SK-N-SH (cell line): ENCODE results near the gene FZR1. TPM values are rescaled to one million over a fixed set of nuclear protein-coding genes. Genes with fewer than 3 reads are reported as not detected.

Source experiments
- CTCF ChIA-PET: fragments of 300-600, 350-600 bp; formaldehyde crosslinking; extraction: SDS; loops from one replicate; lab custom pipeline; 2021; lab: Yijun Ruan, JAX
- POLR2A ChIA-PET: fragments of 350-600 bp; sonication (Branson Sonifier 250); formaldehyde crosslinking; extraction: SDS; loops from one replicate; lab custom pipeline; 2020; ENCODE audit warnings: antibody characterized with exemption, inconsistent platforms; lab: Yijun Ruan, JAX
- DNase-seq: peaks from one replicate; pipeline ENCODE4 v3.0.0; 2012
- H2AFZ ChIP-seq: fragments of 200-600 bp; sonication (generic); 2 replicates; pipeline ENCODE4 v1.8.1; 2016; ENCODE audit warnings: antibody characterized with exemption, mild to moderate bottlenecking, low read depth
- H3F3A ChIP-seq: fragments of 200-600 bp; sonication (generic); replicated peaks from 2 replicates; pipeline ENCODE3; 2016; ENCODE audit warnings: antibody characterized with exemption, mild to moderate bottlenecking; ENCODE audit not compliant: insufficient read depth
- H3K27ac ChIP-seq, 2 experiments: fragments of 200-500 bp in 1 of 2; fragments of 200-600 bp in 1 of 2; sonication (Bioruptor generic) in 1 of 2; sonication (generic), shearing (Covaris generic) in 1 of 2; 2 replicates each; pipeline versions ENCODE4 v1.5.1 to v1.6.1; 2014 to 2016; ENCODE audit warnings: low read depth in 2 of 2, inconsistent platforms in 1 of 2, low read length in 1 of 2, mild to moderate bottlenecking in 1 of 2, mixed read lengths in 1 of 2
- H3K27me3 ChIP-seq: fragments of 200-600 bp; sonication (generic), shearing (Covaris generic); 2 replicates; pipeline ENCODE4 v1.6.1; 2016; ENCODE audit warnings: mixed run types; ENCODE audit not compliant: insufficient read depth
- H3K36me3 ChIP-seq, 2 experiments: fragments of 200-500 bp in 1 of 2; fragments of 200-600 bp in 1 of 2; sonication (Bioruptor generic) in 1 of 2; sonication (generic) in 1 of 2; replicated peaks in 1 of 2; 2 replicates each; pipeline versions ENCODE3 to v1.5.1; 2014 to 2016; ENCODE audit warnings: low read length in 1 of 2, mild to moderate bottlenecking in 1 of 2; ENCODE audit not compliant: insufficient read depth in 2 of 2, control insufficient read depth in 1 of 2
- H3K4me1 ChIP-seq, 2 experiments: fragments of 200-500 bp in 1 of 2; fragments of 200-600 bp in 1 of 2; sonication (Bioruptor generic) in 1 of 2; sonication (generic), shearing (Covaris generic) in 1 of 2; 2 replicates each; pipeline versions ENCODE4 v1.5.1 to v1.6.1; 2014 to 2016; ENCODE audit warnings: low read depth in 1 of 2, low read length in 1 of 2, mixed run types in 1 of 2; ENCODE audit not compliant: insufficient read depth in 2 of 2, control insufficient read depth in 1 of 2
- H3K4me2 ChIP-seq: fragments of 200-600 bp; sonication (generic), shearing (Covaris generic); 2 replicates; pipeline ENCODE4 v1.6.1; 2017; ENCODE audit warnings: mixed run types
- H3K4me3 ChIP-seq, 2 experiments: fragments of 200-500 bp in 1 of 2; fragments of 200-600 bp in 1 of 2; sonication (Bioruptor generic) in 1 of 2; sonication (generic), shearing (Covaris generic) in 1 of 2; 2 replicates each; pipeline versions ENCODE4 v1.5.1 to v1.8.1; 2014 to 2016; ENCODE audit warnings: low read depth in 2 of 2, inconsistent platforms in 1 of 2, low read length in 1 of 2, mild to moderate bottlenecking in 1 of 2, mixed read lengths in 1 of 2, moderate library complexity in 1 of 2
- H3K79me2 ChIP-seq: fragments of 200-600 bp; sonication (generic); 2 replicates; pipeline ENCODE4 v1.8.1; 2017; ENCODE audit warnings: mild to moderate bottlenecking; ENCODE audit not compliant: insufficient read depth
- H3K9ac ChIP-seq: fragments of 200-600 bp; sonication (generic); 2 replicates; pipeline ENCODE4 v1.6.1; 2017; ENCODE audit warnings: mixed run types
- H3K9me2 ChIP-seq: fragments of 200-600 bp; sonication (generic); 2 replicates; pipeline ENCODE4 v1.6.1; 2017; ENCODE audit warnings: mixed run types
- H3K9me3 ChIP-seq: fragments of 200-600 bp; sonication (generic); 2 replicates; pipeline ENCODE4 v1.6.1; 2017; ENCODE audit warnings: mixed run types, mild to moderate bottlenecking, moderate library complexity
- H4K20me1 ChIP-seq: fragments of 200-600 bp; sonication (generic); 2 replicates; pipeline ENCODE4 v1.6.1; 2017; ENCODE audit warnings: mild to moderate bottlenecking, mixed run types; ENCODE audit not compliant: insufficient read depth
- CHD2 ChIP-seq: fragments of 150-350 bp; IDR thresholded peaks from 2 replicates; pipeline ENCODE4 v1.6.1; 2018; ENCODE audit warnings: low read length; ENCODE audit not compliant: partially characterized antibody
- ELF1 ChIP-seq: IDR thresholded peaks from 2 replicates; pipeline ENCODE4 v1.4.0; 2012
- EP300 ChIP-seq, 2 experiments: IDR thresholded peaks; 2 replicates each; pipeline versions ENCODE4 v1.4.0 to v1.6.1; 2012; ENCODE audit warnings: borderline replicate concordance in 1 of 2, low read depth in 1 of 2, low read length in 1 of 2
- FOSL2 ChIP-seq: IDR thresholded peaks from 2 replicates; pipeline ENCODE4 v1.4.0; 2012; ENCODE audit warnings: low read depth, mild to moderate bottlenecking, moderate library complexity, borderline replicate concordance
- GABPA ChIP-seq: IDR thresholded peaks from 2 replicates; pipeline ENCODE4 v1.4.0; 2012; ENCODE audit warnings: low read depth, mild to moderate bottlenecking
- JUND ChIP-seq: IDR thresholded peaks from 2 replicates; pipeline ENCODE4 v1.4.0; 2012
- MEF2A ChIP-seq: IDR thresholded peaks from 2 replicates; pipeline ENCODE4 v1.4.0; 2012; ENCODE audit warnings: low read depth, borderline replicate concordance
- POLR2AphosphoS5 ChIP-seq: IDR thresholded peaks from 2 replicates; pipeline ENCODE4 v1.6.1; 2012; ENCODE audit warnings: low read depth, low read length
- RAD21 ChIP-seq: IDR thresholded peaks from 2 replicates; pipeline ENCODE4 v1.6.1; 2012; ENCODE audit warnings: mild to moderate bottlenecking, low read length
- RFX5 ChIP-seq: IDR thresholded peaks from 2 replicates; pipeline ENCODE4 v1.6.1; 2012; ENCODE audit warnings: mild to moderate bottlenecking, improper control_type of control experiment, low read length
- SMC3 ChIP-seq: IDR thresholded peaks from 2 replicates; pipeline ENCODE4 v1.6.1; 2012; ENCODE audit warnings: low read depth, low read length, improper control_type of control experiment
- TCF12 ChIP-seq: IDR thresholded peaks from 2 replicates; pipeline ENCODE4 v1.4.0; 2012
- TEAD4 ChIP-seq: IDR thresholded peaks from 2 replicates; pipeline ENCODE4 v1.4.0; 2012; ENCODE audit warnings: mild to moderate bottlenecking, borderline replicate concordance; ENCODE audit not compliant: insufficient read depth
- USF2 ChIP-seq: fragments of 150-350 bp; IDR thresholded peaks from 2 replicates; pipeline ENCODE4 v1.6.1; 2017; ENCODE audit warnings: antibody characterized with exemption, low read length, low read depth, borderline replicate concordance
- WGBS: methylation state at CpG from one replicate; pipeline ENCODE4 v1.1.6; 2017; ENCODE audit warnings: low lambda C conversion rate; 5-methylcytosine and 5-hydroxymethylcytosine counted together
- polyA plus RNA-seq, 3 experiments: library from polyadenylated mRNA; depleted of rRNA; stranded (reverse); fragments of >200 nt; gene quantifications; 2 replicates each; pipeline ENCODE4 v1.2.3, GENCODE V29; 2012
- TF ChIP-seq, protein P1 (sequence below): IDR thresholded peaks from 2 replicates; pipeline ENCODE4 v1.6.1; 2012; ENCODE audit warnings: mild to moderate bottlenecking, low read depth, low read length, moderate library complexity
- TF ChIP-seq, protein P2 (sequence below): IDR thresholded peaks from 2 replicates; pipeline ENCODE4; 2012
- TF ChIP-seq, protein P3 (sequence below): fragments of 150-350 bp; IDR thresholded peaks from 2 replicates; pipeline ENCODE4 v1.6.1; 2016; ENCODE audit warnings: mild to moderate bottlenecking, low read depth, low read length
- TF ChIP-seq, protein P4 (sequence below): IDR thresholded peaks from 2 replicates; pipeline ENCODE4 v1.4.0; 2012; ENCODE audit warnings: low read depth

The FZR1 gene
- polyA plus RNA-seq, 1 of the 3 experiments (the other 2 are of a cell fraction), result 36.3 TPM

GRCh38 chr19:3518659-3519058 lies 12.5 kb downstream of the FZR1 start:
- POLR2A ChIA-PET, result no interaction called here
- WGBS, result 92% methylated on average over 2 of the region's 2 CpGs
- H3K4me2 ChIP-seq, result no peak overlapping the region

GRCh38 chr19:3519126-3519525 lies 13.0 kb downstream of the FZR1 start:
- no peaks in the 10 kb centered on the region for H3K27me3 ChIP-seq
- TF ChIP-seq RFX5, result no peak
- TF ChIP-seq USF2, result no peak
- TF ChIP-seq JUND, result no peak
- TF ChIP-seq TEAD4, result no peak
- TF ChIP-seq RAD21, result no peak
- TF ChIP-seq SMC3, result no peak
- TF ChIP-seq FOSL2, result no peak
- TF ChIP-seq POLR2AphosphoS5, result no peak
- TF ChIP-seq, protein P1, sequence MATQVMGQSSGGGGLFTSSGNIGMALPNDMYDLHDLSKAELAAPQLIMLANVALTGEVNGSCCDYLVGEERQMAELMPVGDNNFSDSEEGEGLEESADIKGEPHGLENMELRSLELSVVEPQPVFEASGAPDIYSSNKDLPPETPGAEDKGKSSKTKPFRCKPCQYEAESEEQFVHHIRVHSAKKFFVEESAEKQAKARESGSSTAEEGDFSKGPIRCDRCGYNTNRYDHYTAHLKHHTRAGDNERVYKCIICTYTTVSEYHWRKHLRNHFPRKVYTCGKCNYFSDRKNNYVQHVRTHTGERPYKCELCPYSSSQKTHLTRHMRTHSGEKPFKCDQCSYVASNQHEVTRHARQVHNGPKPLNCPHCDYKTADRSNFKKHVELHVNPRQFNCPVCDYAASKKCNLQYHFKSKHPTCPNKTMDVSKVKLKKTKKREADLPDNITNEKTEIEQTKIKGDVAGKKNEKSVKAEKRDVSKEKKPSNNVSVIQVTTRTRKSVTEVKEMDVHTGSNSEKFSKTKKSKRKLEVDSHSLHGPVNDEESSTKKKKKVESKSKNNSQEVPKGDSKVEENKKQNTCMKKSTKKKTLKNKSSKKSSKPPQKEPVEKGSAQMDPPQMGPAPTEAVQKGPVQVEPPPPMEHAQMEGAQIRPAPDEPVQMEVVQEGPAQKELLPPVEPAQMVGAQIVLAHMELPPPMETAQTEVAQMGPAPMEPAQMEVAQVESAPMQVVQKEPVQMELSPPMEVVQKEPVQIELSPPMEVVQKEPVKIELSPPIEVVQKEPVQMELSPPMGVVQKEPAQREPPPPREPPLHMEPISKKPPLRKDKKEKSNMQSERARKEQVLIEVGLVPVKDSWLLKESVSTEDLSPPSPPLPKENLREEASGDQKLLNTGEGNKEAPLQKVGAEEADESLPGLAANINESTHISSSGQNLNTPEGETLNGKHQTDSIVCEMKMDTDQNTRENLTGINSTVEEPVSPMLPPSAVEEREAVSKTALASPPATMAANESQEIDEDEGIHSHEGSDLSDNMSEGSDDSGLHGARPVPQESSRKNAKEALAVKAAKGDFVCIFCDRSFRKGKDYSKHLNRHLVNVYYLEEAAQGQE, result no peak
- TF ChIP-seq, protein P2, sequence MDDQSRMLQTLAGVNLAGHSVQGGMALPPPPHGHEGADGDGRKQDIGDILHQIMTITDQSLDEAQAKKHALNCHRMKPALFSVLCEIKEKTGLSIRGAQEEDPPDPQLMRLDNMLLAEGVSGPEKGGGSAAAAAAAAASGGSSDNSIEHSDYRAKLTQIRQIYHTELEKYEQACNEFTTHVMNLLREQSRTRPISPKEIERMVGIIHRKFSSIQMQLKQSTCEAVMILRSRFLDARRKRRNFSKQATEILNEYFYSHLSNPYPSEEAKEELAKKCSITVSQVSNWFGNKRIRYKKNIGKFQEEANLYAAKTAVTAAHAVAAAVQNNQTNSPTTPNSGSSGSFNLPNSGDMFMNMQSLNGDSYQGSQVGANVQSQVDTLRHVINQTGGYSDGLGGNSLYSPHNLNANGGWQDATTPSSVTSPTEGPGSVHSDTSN, result no peak
- TF ChIP-seq TCF12, result no peak
- TF ChIP-seq, all 33 proteins: peak for 0
- ChIA-PET CTCF (interaction anchor here (1.7 kb wide), 1 partner anchor 26 kb away, joined by 9 read pairs; no protein-coding TSS in a partner anchor), POLR2A (interaction anchor here (1.0 kb wide), 1 partner anchor 12 kb away, joined by 3 read pairs; no protein-coding TSS in a partner anchor)
- peaks cover 95% of the 10 kb centered on the region for H3K79me2 ChIP-seq
- DNase-seq, result no peak
- H3K4me2 ChIP-seq, result no peak overlapping the region
- H3F3A ChIP-seq, result no peaks in the 10 kb centered on the region
- no peaks in the 10 kb centered on the region for H3K9me2 ChIP-seq
- peaks cover 7 to 19% of the 10 kb centered on the region in 2 experiments for H3K36me3 ChIP-seq
- peaks cover 88% of the 10 kb centered on the region for H4K20me1 ChIP-seq
- no peaks in the 10 kb centered on the region for H3K9me3 ChIP-seq
- H2AFZ ChIP-seq, result no peak overlapping the region
- H3K27ac ChIP-seq, result no peak overlapping the region
- H3K4me3 ChIP-seq, result no peak overlapping the region
- H3K4me1 ChIP-seq, result peaks cover 0 to 20% of the 10 kb centered on the region in 2 experiments; a peak in 1 of 4 replicates
- 88% methylated on average over 4 of the region's 18 CpGs for WGBS
- no peak overlapping the region for H3K9ac ChIP-seq

More at GRCh38 chr19:3518659-3519058, 12.5 kb downstream of the FZR1 start:
- Histone ChIP-seq H3K36me3 (peaks cover 7 to 15% of the 10 kb centered on the region in 2 experiments), H3K27me3 (no peaks in the 10 kb centered on the region), H3K4me1 (peaks cover 0 to 20% of the 10 kb centered on the region in 2 experiments; a peak in 1 of 4 replicates), H3K27ac (no peak overlapping the region), H3K4me3 (no peak overlapping the region), H3K9me3 (no peaks in the 10 kb centered on the region), H3K79me2 (peaks cover 98% of the 10 kb centered on the region), H3K9ac (no peak overlapping the region), H4K20me1 (peaks cover 92% of the 10 kb centered on the region), H2AFZ (no peak overlapping the region), H3F3A (no peaks in the 10 kb centered on the region), H3K9me2 (no peaks in the 10 kb centered on the region)
- DNase-seq, result no peak
- CTCF ChIA-PET, result interaction anchor here (1.7 kb wide), 1 partner anchor 27 kb away, joined by 9 read pairs; no protein-coding TSS in a partner anchor
- TF ChIP-seq, protein P3, sequence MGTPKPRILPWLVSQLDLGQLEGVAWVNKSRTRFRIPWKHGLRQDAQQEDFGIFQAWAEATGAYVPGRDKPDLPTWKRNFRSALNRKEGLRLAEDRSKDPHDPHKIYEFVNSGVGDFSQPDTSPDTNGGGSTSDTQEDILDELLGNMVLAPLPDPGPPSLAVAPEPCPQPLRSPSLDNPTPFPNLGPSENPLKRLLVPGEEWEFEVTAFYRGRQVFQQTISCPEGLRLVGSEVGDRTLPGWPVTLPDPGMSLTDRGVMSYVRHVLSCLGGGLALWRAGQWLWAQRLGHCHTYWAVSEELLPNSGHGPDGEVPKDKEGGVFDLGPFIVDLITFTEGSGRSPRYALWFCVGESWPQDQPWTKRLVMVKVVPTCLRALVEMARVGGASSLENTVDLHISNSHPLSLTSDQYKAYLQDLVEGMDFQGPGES, result no peak
- TF ChIP-seq EP300 (IDR thresholded peaks at IDR 0.05; ENCODE audit: borderline replicate concordance in 1 of 2, low read depth in 1 of 2, low read length in 1 of 2) (no peak), ELF1 (no peak), GABPA (no peak), MEF2A (no peak), RAD21 (no peak), FOSL2 (no peak), CHD2 (no peak), USF2 (no peak)
- TF ChIP-seq, protein P4, sequence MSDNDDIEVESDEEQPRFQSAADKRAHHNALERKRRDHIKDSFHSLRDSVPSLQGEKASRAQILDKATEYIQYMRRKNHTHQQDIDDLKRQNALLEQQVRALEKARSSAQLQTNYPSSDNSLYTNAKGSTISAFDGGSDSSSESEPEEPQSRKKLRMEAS, result no peak
